ENCODE data around the gene PBX2. TPM values are rescaled to one million over a fixed set of nuclear protein-coding genes. Genes with fewer than 3 reads are reported as not detected.

PBX2 gene
- total and polyA plus RNA-seq, 2 experiments from 2014 or later = 21.6 to 77.5 TPM

GRCh38 chr6:32200711-32201475 lies 10.9 kb upstream of the PBX2 start:
- 92% methylated on average over 13 of the region's 13 CpGs for WGBS (ENCODE audit: low lambda C conversion rate, missing lambda C conversion rate)
- TF ChIP-seq EZH2phosphoT487 (IDR thresholded peaks at IDR 0.05; ENCODE audit: low read depth, severe bottlenecking, unreplicated experiment) (no peak), EZH2 (IDR thresholded peaks at IDR 0.05; ENCODE audit: borderline replicate concordance) (no peak), CTCF (IDR thresholded peaks at IDR 0.05; ENCODE audit: poor library complexity) (no peak)
- Histone ChIP-seq H3K27ac (no peak overlapping the region), H4K20me1 (ENCODE audit: insufficient read depth, poor library complexity, severe bottlenecking) (no peaks in the 10 kb centered on the region), H3K4me3 (no peak overlapping the region), H3K4me2 (no peak overlapping the region), H3K36me3 (replicated peaks; ENCODE audit: insufficient read depth, low read depth) (no peaks in the 10 kb centered on the region), H2AFZ (no peak overlapping the region), H3K79me2 (no peaks in the 10 kb centered on the region), H3K4me1 (ENCODE audit: insufficient read depth) (peaks cover 7% of the 10 kb centered on the region), H3K9me2 (replicated peaks; ENCODE audit: insufficient read depth) (no peaks in the 10 kb centered on the region), H3K27me3 (no peaks in the 10 kb centered on the region), H3K9me3 (ENCODE audit: low read depth) (no peaks in the 10 kb centered on the region)
- no peak for DNase-seq (ENCODE audit: low spot score)

GRCh38 chr6:32198866-32199265 lies 8.9 kb upstream of the PBX2 start:
- H3K9me2 ChIP-seq (replicated peaks; ENCODE audit: insufficient read depth) = no peaks in the 10 kb centered on the region
- H3K36me3 ChIP-seq (replicated peaks; ENCODE audit: insufficient read depth, low read depth) = no peaks in the 10 kb centered on the region
- H3K27ac ChIP-seq = no peak overlapping the region
- no peak for TF ChIP-seq EZH2 (IDR thresholded peaks at IDR 0.05; ENCODE audit: borderline replicate concordance)
- no peak for TF ChIP-seq CTCF (IDR thresholded peaks at IDR 0.05; ENCODE audit: poor library complexity)
- TF ChIP-seq EZH2phosphoT487 (IDR thresholded peaks at IDR 0.05; ENCODE audit: low read depth, severe bottlenecking, unreplicated experiment) = no peak
- H3K4me1 ChIP-seq (ENCODE audit: insufficient read depth) = peaks cover 13% of the 10 kb centered on the region
- H4K20me1 ChIP-seq (ENCODE audit: insufficient read depth, poor library complexity, severe bottlenecking) = no peaks in the 10 kb centered on the region
- WGBS (ENCODE audit: low lambda C conversion rate, missing lambda C conversion rate) = 93% methylated on average over 17 of the region's 17 CpGs
- no peak overlapping the region for H3K4me3 ChIP-seq
- no peak overlapping the region for H2AFZ ChIP-seq
- H3K9me3 ChIP-seq (ENCODE audit: low read depth) = no peaks in the 10 kb centered on the region
- H3K4me2 ChIP-seq = no peak overlapping the region
- H3K27me3 ChIP-seq = no peaks in the 10 kb centered on the region
- H3K79me2 ChIP-seq = no peaks in the 10 kb centered on the region
- no peak for DNase-seq (ENCODE audit: low spot score)

- Histone ChIP-seq H4K20me1 (ENCODE audit: insufficient read depth, poor library complexity, severe bottlenecking) (no peaks in the 10 kb centered on the region), H3K9me2 (replicated peaks; ENCODE audit: insufficient read depth) (no peaks in the 10 kb centered on the region), H3K4me3 (no peak overlapping the region), H3K4me1 (ENCODE audit: insufficient read depth) (peaks cover 13% of the 10 kb centered on the region), H3K9me3 (ENCODE audit: low read depth) (no peaks in the 10 kb centered on the region), H3K4me2 (no peak overlapping the region), H2AFZ (no peak overlapping the region), H3K27ac (no peak overlapping the region), H3K36me3 (replicated peaks; ENCODE audit: insufficient read depth, low read depth) (no peaks in the 10 kb centered on the region), H3K79me2 (no peaks in the 10 kb centered on the region), H3K27me3 (no peaks in the 10 kb centered on the region)
- TF ChIP-seq EZH2phosphoT487 (IDR thresholded peaks at IDR 0.05; ENCODE audit: low read depth, severe bottlenecking, unreplicated experiment) = no peak
- no peak for TF ChIP-seq CTCF (IDR thresholded peaks at IDR 0.05; ENCODE audit: poor library complexity)
- no peak for TF ChIP-seq EZH2 (IDR thresholded peaks at IDR 0.05; ENCODE audit: borderline replicate concordance)
- no peak for DNase-seq (ENCODE audit: low spot score)
- 75% methylated on average over 3 of the region's 3 CpGs for WGBS (ENCODE audit: low lambda C conversion rate, missing lambda C conversion rate)
These were observed 8.3 kb upstream of the PBX2 start for GRCh38 chr6:32198345-32198696.

All from hepatocyte (in vitro differentiated cells).